ENCODE results near the gene NCR1.

DNA sequence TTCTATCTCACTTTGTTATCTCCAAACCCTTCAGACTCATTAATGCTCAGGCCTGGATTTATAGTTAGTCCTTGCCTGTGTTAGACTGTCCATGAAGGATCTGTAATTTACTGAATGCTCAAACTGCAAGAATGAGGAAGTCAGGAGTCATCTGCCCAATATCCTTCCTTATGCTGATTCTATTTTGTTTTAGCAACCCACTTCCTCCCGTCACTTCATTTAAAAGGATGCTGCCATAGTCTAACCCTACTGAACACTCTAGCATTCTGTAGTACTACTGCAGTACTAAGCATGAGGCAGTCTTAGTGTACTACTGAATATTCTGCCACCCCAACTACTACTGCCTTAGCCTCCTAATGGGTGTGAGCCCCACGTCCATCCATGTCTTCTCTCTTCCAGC, 30.4 kb upstream of the NCR1 start:
- TF ChIP-seq, protein P1, sequence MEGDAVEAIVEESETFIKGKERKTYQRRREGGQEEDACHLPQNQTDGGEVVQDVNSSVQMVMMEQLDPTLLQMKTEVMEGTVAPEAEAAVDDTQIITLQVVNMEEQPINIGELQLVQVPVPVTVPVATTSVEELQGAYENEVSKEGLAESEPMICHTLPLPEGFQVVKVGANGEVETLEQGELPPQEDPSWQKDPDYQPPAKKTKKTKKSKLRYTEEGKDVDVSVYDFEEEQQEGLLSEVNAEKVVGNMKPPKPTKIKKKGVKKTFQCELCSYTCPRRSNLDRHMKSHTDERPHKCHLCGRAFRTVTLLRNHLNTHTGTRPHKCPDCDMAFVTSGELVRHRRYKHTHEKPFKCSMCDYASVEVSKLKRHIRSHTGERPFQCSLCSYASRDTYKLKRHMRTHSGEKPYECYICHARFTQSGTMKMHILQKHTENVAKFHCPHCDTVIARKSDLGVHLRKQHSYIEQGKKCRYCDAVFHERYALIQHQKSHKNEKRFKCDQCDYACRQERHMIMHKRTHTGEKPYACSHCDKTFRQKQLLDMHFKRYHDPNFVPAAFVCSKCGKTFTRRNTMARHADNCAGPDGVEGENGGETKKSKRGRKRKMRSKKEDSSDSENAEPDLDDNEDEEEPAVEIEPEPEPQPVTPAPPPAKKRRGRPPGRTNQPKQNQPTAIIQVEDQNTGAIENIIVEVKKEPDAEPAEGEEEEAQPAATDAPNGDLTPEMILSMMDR (IDR thresholded peaks at IDR 0.05; ENCODE audit: low read length): no peak
- no peak for TF ChIP-seq EZH2 (optimal IDR thresholded peaks at IDR 0.05; ENCODE audit: low read depth, low read length)
